H1 (cell line): ENCODE results near the gene FBXO41. TPM values are rescaled to one million over a fixed set of nuclear protein-coding genes. Genes with fewer than 3 reads are reported as not detected.

ENCODE experiments used
- CTCF ChIA-PET: fragments of 300-600 bp; sonication (Branson Sonifier 250); formaldehyde crosslinking; loops from one replicate; lab custom pipeline; 2021; ENCODE audit not compliant: partially characterized antibody; lab: Charles Lee
- POLR2A ChIA-PET: fragments of 300-600 bp; sonication (Branson Sonifier 250); formaldehyde crosslinking; loops from one replicate; lab custom pipeline; 2021; ENCODE audit warnings: inconsistent platforms; ENCODE audit not compliant: partially characterized antibody; lab: Charles Lee
- DNase-seq, 2 experiments: peaks; one replicate each; pipeline versions ENCODE4 v3.0.0 to v3.0.0-alpha.2; 2010 to 2022; ENCODE audit warnings: low spot score in 2 of 2, low read depth in 1 of 2, mixed read lengths in 1 of 2
- FAIRE-seq: peaks from 2 replicates; lab custom pipeline; 2011; peaks lifted over from hg19 to GRCh38; lab: Jason Lieb, UNC
- H2AFZ ChIP-seq: 2 replicates; pipeline ENCODE4 v1.8.1; 2012; ENCODE audit warnings: low read length, inconsistent platforms
- H2AK5ac ChIP-seq: 2 replicates; pipeline ENCODE4 v1.6.1; 2013; ENCODE audit warnings: low read depth, low read length
- H2BK120ac ChIP-seq: replicated peaks from 2 replicates; pipeline ENCODE3; 2013; ENCODE audit warnings: low read depth, low read length, inconsistent platforms
- H2BK12ac ChIP-seq: 2 replicates; pipeline ENCODE4 v1.6.1; 2013; ENCODE audit warnings: low read depth, low read length
- H2BK15ac ChIP-seq: 2 replicates; pipeline ENCODE4 v1.6.1; 2013; ENCODE audit warnings: low read length
- H2BK20ac ChIP-seq: 2 replicates; pipeline ENCODE4 v1.6.1; 2013; ENCODE audit warnings: low read length
- H2BK5ac ChIP-seq: 2 replicates; pipeline ENCODE4 v1.6.1; 2013; ENCODE audit warnings: low read depth, low read length
- H3K14ac ChIP-seq: 2 replicates; pipeline ENCODE4 v1.6.1; 2013; ENCODE audit warnings: inconsistent platforms; ENCODE audit not compliant: insufficient read length
- H3K18ac ChIP-seq: 2 replicates; pipeline ENCODE4 v1.6.1; 2013; ENCODE audit warnings: low read length; ENCODE audit errors: extremely low read depth
- H3K23ac ChIP-seq: 2 replicates; pipeline ENCODE4 v1.6.1; 2013; ENCODE audit warnings: inconsistent platforms; ENCODE audit not compliant: insufficient read length
- H3K23me2 ChIP-seq: 2 replicates; pipeline ENCODE4 v1.6.1; 2013; ENCODE audit warnings: low read depth, low read length
- H3K27ac ChIP-seq: 2 replicates; pipeline ENCODE4 v1.6.1; 2011; ENCODE audit warnings: low read depth, low read length, inconsistent platforms
- H3K27me3 ChIP-seq, 4 experiments: replicated peaks in 1 of 4; 1 replicate in 1 of 4; 2 replicates in 3 of 4; pipeline versions ENCODE4 v1.6.1 to v1.8.1; 2011 to 2013; ENCODE audit warnings: low read length in 3 of 4, mild to moderate bottlenecking in 3 of 4, inconsistent platforms in 2 of 4, mixed read lengths in 2 of 4, moderate library complexity in 1 of 4; ENCODE audit not compliant: control insufficient read depth in 3 of 4, insufficient read depth in 3 of 4; ENCODE audit errors: extremely low read depth in 1 of 4
- H3K36me3 ChIP-seq, 4 experiments: 2 replicates each; pipeline versions ENCODE4 v1.6.1 to v1.8.1; 2011 to 2013; ENCODE audit warnings: mild to moderate bottlenecking in 4 of 4, low read length in 3 of 4, moderate library complexity in 2 of 4, control low read depth in 1 of 4, inconsistent platforms in 1 of 4; ENCODE audit not compliant: insufficient read depth in 4 of 4, control insufficient read depth in 2 of 4
- H3K4ac ChIP-seq: replicated peaks from 2 replicates; pipeline ENCODE3; 2013; ENCODE audit warnings: low read length, low read depth, mixed read lengths, inconsistent platforms; ENCODE audit not compliant: insufficient read length
- H3K4me1 ChIP-seq, 4 experiments: replicated peaks in 1 of 4; 1 replicate in 1 of 4; 2 replicates in 3 of 4; pipeline versions ENCODE4 v1.6.1 to v1.8.1; 2011 to 2013; ENCODE audit warnings: low read length in 3 of 4, inconsistent platforms in 2 of 4, mixed read lengths in 1 of 4; ENCODE audit not compliant: insufficient read depth in 4 of 4, control insufficient read depth in 3 of 4
- H3K4me2 ChIP-seq, 2 experiments: 2 replicates each; pipeline versions ENCODE4 v1.6.1 to v1.8.1; 2011 to 2013; ENCODE audit warnings: low read depth in 2 of 2, low read length in 2 of 2, control low read depth in 1 of 2, inconsistent platforms in 1 of 2, mild to moderate bottlenecking in 1 of 2; ENCODE audit not compliant: insufficient read depth in 1 of 2
- H3K4me3 ChIP-seq, 4 experiments: fragments of 200-600, 300-600 bp in 1 of 4; sonication (generic), shearing (Covaris generic), sonication (Bioruptor Twin) in 1 of 4; 2 replicates each; pipeline versions ENCODE4 v1.5.1 to v1.8.1; 2011 to 2016; ENCODE audit warnings: low read length in 4 of 4, low read depth in 3 of 4, control low read depth in 2 of 4, inconsistent platforms in 2 of 4, mild to moderate bottlenecking in 2 of 4, mixed read lengths in 1 of 4, moderate library complexity in 1 of 4; ENCODE audit not compliant: insufficient read depth in 2 of 4; ENCODE audit errors: extremely low read depth in 1 of 4
- H3K56ac ChIP-seq: replicated peaks from 2 replicates; pipeline ENCODE3; 2013; ENCODE audit warnings: low read depth, mild to moderate bottlenecking, mixed read lengths, low read length, inconsistent platforms; ENCODE audit not compliant: insufficient read length
- H3K79me1 ChIP-seq: 2 replicates; pipeline ENCODE4 v1.6.1; 2013; ENCODE audit warnings: low read depth, low read length, control low read depth
- H3K79me2 ChIP-seq, 2 experiments: 2 replicates each; pipeline versions ENCODE4 v1.6.1 to v1.8.1; 2012 to 2013; ENCODE audit warnings: low read length in 2 of 2, mild to moderate bottlenecking in 2 of 2, inconsistent platforms in 1 of 2; ENCODE audit not compliant: insufficient read depth in 2 of 2, control insufficient read depth in 1 of 2
- H3K9ac ChIP-seq, 4 experiments: replicated peaks in 1 of 4; 1 replicate in 1 of 4; 2 replicates in 3 of 4; pipeline versions ENCODE4 v1.6.1 to v1.8.1; 2011 to 2013; ENCODE audit warnings: low read depth in 3 of 4, low read length in 3 of 4, control low read depth in 2 of 4, mild to moderate bottlenecking in 2 of 4, moderate library complexity in 2 of 4, inconsistent platforms in 1 of 4; ENCODE audit errors: extremely low read depth in 1 of 4
- H3K9me3 ChIP-seq, 2 experiments: 2 replicates each; pipeline versions ENCODE4 v1.6.1 to v1.8.1; 2012 to 2013; ENCODE audit warnings: mild to moderate bottlenecking in 2 of 2, moderate library complexity in 2 of 2, control low read depth in 1 of 2, inconsistent platforms in 1 of 2, low read depth in 1 of 2, low read length in 1 of 2, mixed read lengths in 1 of 2; ENCODE audit not compliant: insufficient read depth in 2 of 2
- H4K20me1 ChIP-seq, 2 experiments: replicated peaks in 1 of 2; 2 replicates each; pipeline versions ENCODE3 to v1.8.1; 2011 to 2013; ENCODE audit warnings: inconsistent platforms in 2 of 2, low read length in 2 of 2, mild to moderate bottlenecking in 1 of 2; ENCODE audit not compliant: insufficient read depth in 2 of 2, control insufficient read depth in 1 of 2
- H4K5ac ChIP-seq: 2 replicates; pipeline ENCODE4 v1.6.1; 2013; ENCODE audit warnings: low read length, low read depth, mixed read lengths, inconsistent platforms; ENCODE audit not compliant: insufficient read length
- H4K8ac ChIP-seq: 2 replicates; pipeline ENCODE4 v1.8.0; 2013; ENCODE audit warnings: mild to moderate bottlenecking, moderate library complexity, low read length, inconsistent platforms; ENCODE audit not compliant: insufficient read depth; ENCODE audit errors: extremely low read depth
- H4K91ac ChIP-seq: replicated peaks from 2 replicates; pipeline ENCODE3; 2013; ENCODE audit warnings: low read length, mixed read lengths, inconsistent platforms; ENCODE audit not compliant: insufficient read length
- ASH2L ChIP-seq: fragments of 200-600, 300-600 bp; sonication (generic); IDR thresholded peaks from one replicate; pipeline ENCODE4 v1.7.1; 2017; ENCODE audit warnings: low read length
- ATF3 ChIP-seq: IDR thresholded peaks from 2 replicates; pipeline ENCODE4 v1.6.1; 2011; ENCODE audit warnings: low read depth, mild to moderate bottlenecking, low read length; ENCODE audit not compliant: insufficient read depth
- CBX8 ChIP-seq: fragments of 300-800, 300-1000 bp; sonication (generic); IDR thresholded peaks from 2 replicates; pipeline ENCODE4 v1.7.1; 2016; ENCODE audit warnings: low read depth, low read length, borderline replicate concordance
- EGR1 ChIP-seq: IDR thresholded peaks from 2 replicates; pipeline ENCODE4 v1.6.1; 2011; ENCODE audit warnings: low read depth, low read length, borderline replicate concordance
- HDAC6 ChIP-seq: IDR thresholded peaks from one replicate; pipeline ENCODE4 v1.7.1; 2012; ENCODE audit warnings: low read depth, mild to moderate bottlenecking, inconsistent platforms, low read length, moderate library complexity
- RBBP5 ChIP-seq: IDR thresholded peaks from 2 replicates; pipeline ENCODE4 v1.7.1; 2012; ENCODE audit warnings: low read depth, mild to moderate bottlenecking, inconsistent platforms, low read length, moderate library complexity, borderline replicate concordance
- SIRT6 ChIP-seq: IDR thresholded peaks from one replicate; pipeline ENCODE4 v1.7.1; 2012; ENCODE audit warnings: low read length, inconsistent platforms
- SUZ12 ChIP-seq: fragments of 200-600 bp; sonication (generic); IDR thresholded peaks from 2 replicates; pipeline ENCODE4 v1.6.1; 2012; ENCODE audit warnings: mild to moderate bottlenecking, inconsistent platforms, low read length, moderate library complexity, mixed read lengths
- TAF1 ChIP-seq: IDR thresholded peaks from 2 replicates; pipeline ENCODE4 v1.6.1; 2011; ENCODE audit warnings: mild to moderate bottlenecking, low read depth, low read length
- TAF7 ChIP-seq: optimal IDR thresholded peaks from 2 replicates; pipeline ENCODE3; 2011; ENCODE audit warnings: low read depth, mild to moderate bottlenecking, inconsistent platforms, low read length, moderate library complexity, borderline replicate concordance
- USF2 ChIP-seq: IDR thresholded peaks from 2 replicates; pipeline ENCODE4 v1.6.1; 2011; ENCODE audit warnings: low read length, improper control_type of control experiment
- YY1 ChIP-seq: IDR thresholded peaks from 2 replicates; pipeline ENCODE4 v1.6.1; 2011; ENCODE audit warnings: low read depth, mild to moderate bottlenecking, low read length
- WGBS, 2 experiments: shearing (Covaris generic) in 1 of 2; methylation state at CpG; one replicate each; pipeline versions ENCODE4 v1.1.6 to v1.1.7; 2013 to 2015; ENCODE audit warnings: low lambda C conversion rate in 2 of 2, mixed read lengths in 2 of 2, inconsistent platforms in 1 of 2, low coverage in 1 of 2, missing lambda C conversion rate in 1 of 2; ENCODE audit not compliant: insufficient replicate concordance in 2 of 2, insufficient coverage in 1 of 2, insufficient read length in 1 of 2; ENCODE audit errors: extremely low coverage in 1 of 2, missing lambda C conversion rate in 1 of 2; 5-methylcytosine and 5-hydroxymethylcytosine counted together
- polyA plus RNA-seq, 7 experiments: library from polyadenylated mRNA; depleted of rRNA in 3 of 7; stranded (reverse) in 5 of 7; unstranded in 2 of 7; fragments of >200 nt in 5 of 7; fragments of 200-250 nt in 2 of 7; gene quantifications; 1 replicate in 5 of 7; 2 replicates in 1 of 7; 4 replicates in 1 of 7; pipeline versions ENCODE4 v1.2.1 to v1.2.3, GENCODE V29; 2011 to 2013; ENCODE audit warnings: missing spikeins in 2 of 7, mixed read lengths in 2 of 7
- total RNA-seq: library from RNA; stranded (reverse); fragmentation: NEBNext Ultra II Directional; extraction: Animal tissue kit (Norgen Biotek cat#: 25700); gene quantifications from 2 replicates; pipeline ENCODE4 v1.2.1, GENCODE V29; 2021

FBXO41 gene
- total and polyA plus RNA-seq, 2 of the 8 experiments (the other 6 are each of a cell fraction or from before 2014, with no cell fraction given) = 11.2 to 14.3 TPM

- Histone ChIP-seq H3K27me3 (peaks cover 7 to 16% (median 11%) of the 10 kb centered on the region in 4 experiments), H2BK15ac (no peak overlapping the region), H2AK5ac (no peak overlapping the region), H3K56ac (no peak overlapping the region), H3K4me1 (peaks cover 0 to 3% (median under 1%) of the 10 kb centered on the region in 4 experiments; a peak in 2 of 7 replicates), H3K23ac (no peak overlapping the region), H3K9ac (no peak overlapping the region), H3K36me3 (no peaks in the 10 kb centered on the region), H2BK12ac (no peak overlapping the region), H3K79me1 (no peaks in the 10 kb centered on the region), H4K91ac (no peak overlapping the region), H4K20me1 (no peaks in the 10 kb centered on the region), H4K5ac (no peak overlapping the region), H3K79me2 (no peaks in the 10 kb centered on the region), H3K4me2 (no peak overlapping the region), H2BK120ac (no peak overlapping the region), H3K9me3 (no peaks in the 10 kb centered on the region), H3K23me2 (no peaks in the 10 kb centered on the region), H2BK20ac (no peak overlapping the region), H3K14ac (no peak overlapping the region), H2BK5ac (no peak overlapping the region), H4K8ac (no peak overlapping the region), H3K4me3 (no peak overlapping the region), H3K27ac (no peak overlapping the region), H3K4ac (no peak overlapping the region), H3K18ac (no peak overlapping the region), H2AFZ (no peak overlapping the region)
- CTCF ChIA-PET = interaction anchor here (1.0 to 8.4 kb wide), 4 partner anchors 32 to 216 kb away, joined by 3 to 92 read pairs (median 3); no protein-coding TSS in a partner anchor
- POLR2A ChIA-PET = interaction anchor here (1.3 to 6.2 kb wide), 2 partner anchors 25 to 31 kb away, joined by 4 to 39 read pairs; partner anchors contain the start of genes CCT7 and PRADC1
- DNase-seq (no peak), FAIRE-seq (no peak)
- 86% methylated on average over 3 of the region's 3 CpGs; no CpG with 5 or more reads in 1 of the 2 experiments for WGBS, 2 experiments
- TF ChIP-seq SIRT6 (no peak), SUZ12 (no peak), YY1 (no peak), CBX8 (no peak), USF2 (no peak), ATF3 (no peak), TAF1 (no peak), TAF7 (no peak), RBBP5 (no peak), ASH2L (no peak), EGR1 (no peak), HDAC6 (no peak)
Measured at GRCh38 chr2:73208258-73208657, 76.0 kb downstream of the FBXO41 start.
